ENCODE results near the gene CRACR2A.

GRCh38 chr12:3684449-3685051 lies 68.4 kb downstream of the CRACR2A start:
- no peak for TF ChIP-seq MAX (IDR thresholded peaks at IDR 0.05)
- TF ChIP-seq NFIC (IDR thresholded peaks at IDR 0.05): no peak
- no peak for TF ChIP-seq TAF1 (IDR thresholded peaks at IDR 0.05; ENCODE audit: low read depth)
- TF ChIP-seq REST (IDR thresholded peaks at IDR 0.05; ENCODE audit: low read depth): no peak

Data from Ishikawa (cell line).